ENCODE data around the gene SDHAF2.

- TF ChIP-seq, protein P1, sequence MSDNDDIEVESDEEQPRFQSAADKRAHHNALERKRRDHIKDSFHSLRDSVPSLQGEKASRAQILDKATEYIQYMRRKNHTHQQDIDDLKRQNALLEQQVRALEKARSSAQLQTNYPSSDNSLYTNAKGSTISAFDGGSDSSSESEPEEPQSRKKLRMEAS (IDR thresholded peaks at IDR 0.05), result no peak
- TF ChIP-seq, protein P2, sequence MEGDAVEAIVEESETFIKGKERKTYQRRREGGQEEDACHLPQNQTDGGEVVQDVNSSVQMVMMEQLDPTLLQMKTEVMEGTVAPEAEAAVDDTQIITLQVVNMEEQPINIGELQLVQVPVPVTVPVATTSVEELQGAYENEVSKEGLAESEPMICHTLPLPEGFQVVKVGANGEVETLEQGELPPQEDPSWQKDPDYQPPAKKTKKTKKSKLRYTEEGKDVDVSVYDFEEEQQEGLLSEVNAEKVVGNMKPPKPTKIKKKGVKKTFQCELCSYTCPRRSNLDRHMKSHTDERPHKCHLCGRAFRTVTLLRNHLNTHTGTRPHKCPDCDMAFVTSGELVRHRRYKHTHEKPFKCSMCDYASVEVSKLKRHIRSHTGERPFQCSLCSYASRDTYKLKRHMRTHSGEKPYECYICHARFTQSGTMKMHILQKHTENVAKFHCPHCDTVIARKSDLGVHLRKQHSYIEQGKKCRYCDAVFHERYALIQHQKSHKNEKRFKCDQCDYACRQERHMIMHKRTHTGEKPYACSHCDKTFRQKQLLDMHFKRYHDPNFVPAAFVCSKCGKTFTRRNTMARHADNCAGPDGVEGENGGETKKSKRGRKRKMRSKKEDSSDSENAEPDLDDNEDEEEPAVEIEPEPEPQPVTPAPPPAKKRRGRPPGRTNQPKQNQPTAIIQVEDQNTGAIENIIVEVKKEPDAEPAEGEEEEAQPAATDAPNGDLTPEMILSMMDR (IDR thresholded peaks at IDR 0.05; ENCODE audit: low read depth, low read length, missing input control), result no peak
- TF ChIP-seq YY1 (IDR thresholded peaks at IDR 0.05), result no peak
- no peak for TF ChIP-seq EGR1 (IDR thresholded peaks at IDR 0.05; ENCODE audit: low read depth in 2 of 2)
These were observed 60.2 kb downstream of the SDHAF2 start for GRCh38 chr11:61489833-61490721.
